ENCODE data around the gene FBXL4. TPM values are rescaled to one million over a fixed set of nuclear protein-coding genes. Genes with fewer than 3 reads are reported as not detected.
A peak's percentile ranks its signal among the peaks of the same experiment; 100 is the strongest.

FBXL4 gene
- total and polyA plus RNA-seq, 2 of the 8 experiments (the other 6 are each of a cell fraction or from before 2014, with no cell fraction given), result 6.9 to 13.8 TPM

GRCh38 chr6:98944168-98944567, 3.6 kb downstream of the FBXL4 start:
- Histone ChIP-seq H3K27me3 (replicated peaks in 1 of 4; ENCODE audit: control insufficient read depth in 3 of 4, extremely low read depth in 1 of 4, insufficient read depth in 3 of 4, low read length in 3 of 4) (no peaks in the 10 kb centered on the region), H3K27ac (ENCODE audit: low read depth, low read length) (no peak overlapping the region), H2AFZ (ENCODE audit: low read length) (no peak overlapping the region), H3K9me3 (ENCODE audit: insufficient read depth in 2 of 2, low read depth in 1 of 2, low read length in 1 of 2) (peaks cover 6 to 10% of the 10 kb centered on the region in 2 experiments; a peak in 2 of 4 replicates), H2BK15ac (ENCODE audit: low read length) (no peak overlapping the region), H3K9ac (replicated peaks in 1 of 4; ENCODE audit: extremely low read depth in 1 of 4, low read depth in 3 of 4, low read length in 3 of 4) (no peak overlapping the region), H4K91ac (replicated peaks; ENCODE audit: insufficient read length, low read length) (no peak overlapping the region), H2BK12ac (ENCODE audit: low read depth, low read length) (no peak overlapping the region), H3K14ac (ENCODE audit: insufficient read length) (no peak overlapping the region), H2AK5ac (ENCODE audit: low read depth, low read length) (no peak overlapping the region), H2BK20ac (ENCODE audit: low read length) (no peak overlapping the region), H3K56ac (replicated peaks; ENCODE audit: insufficient read length, low read depth, low read length) (no peak overlapping the region), H3K23me2 (ENCODE audit: low read depth, low read length) (peaks cover 8% of the 10 kb centered on the region), H4K8ac (ENCODE audit: extremely low read depth, insufficient read depth, low read length) (no peak overlapping the region), H3K4me2 (ENCODE audit: insufficient read depth in 1 of 2, low read depth in 2 of 2, low read length in 2 of 2) (no peak overlapping the region), H4K5ac (ENCODE audit: insufficient read length, low read depth, low read length) (no peak overlapping the region), H2BK120ac (replicated peaks; ENCODE audit: low read depth, low read length) (no peak overlapping the region), H4K20me1 (replicated peaks in 1 of 2; ENCODE audit: control insufficient read depth in 1 of 2, insufficient read depth in 2 of 2, low read length in 2 of 2) (no peaks in the 10 kb centered on the region), H3K18ac (ENCODE audit: extremely low read depth, low read length) (no peak overlapping the region), H3K4me1 (replicated peaks in 1 of 4; ENCODE audit: control insufficient read depth in 3 of 4, insufficient read depth in 4 of 4, low read length in 3 of 4) (peaks cover 0 to 5% (median 0%) of the 10 kb centered on the region in 4 experiments; a peak in 2 of 7 replicates), H3K79me1 (ENCODE audit: low read depth, low read length) (peaks cover 2% of the 10 kb centered on the region; the same call in 1 of the 2 replicates), H3K4ac (replicated peaks; ENCODE audit: insufficient read length, low read depth, low read length) (no peak overlapping the region), H3K36me3 (ENCODE audit: control insufficient read depth in 2 of 4, insufficient read depth in 4 of 4, low read length in 3 of 4) (peaks cover 0 to 3% (median 0%) of the 10 kb centered on the region in 4 experiments; a peak in 2 of 8 replicates), H3K23ac (ENCODE audit: insufficient read length) (no peak overlapping the region), H2BK5ac (ENCODE audit: low read depth, low read length) (no peak overlapping the region), H3K79me2 (ENCODE audit: control insufficient read depth in 1 of 2, insufficient read depth in 2 of 2, low read length in 2 of 2) (peaks cover 3 to 75% of the 10 kb centered on the region in 2 experiments; a peak in 3 of 4 replicates), H3K4me3 (ENCODE audit: extremely low read depth in 1 of 4, insufficient read depth in 2 of 4, low read depth in 3 of 4, low read length in 4 of 4) (no peak overlapping the region)
- FAIRE-seq (no peak), DNase-seq (ENCODE audit: low read depth in 1 of 2, low spot score in 2 of 2) (no peak)
- POLR2A ChIA-PET (ENCODE audit: partially characterized antibody), result no interaction called here
- WGBS, 2 experiments (ENCODE audit: extremely low coverage in 1 of 2, insufficient coverage in 1 of 2, insufficient read length in 1 of 2, insufficient replicate concordance in 2 of 2, low coverage in 1 of 2, low lambda C conversion rate in 2 of 2, missing lambda C conversion rate in 1 of 2), result 57% methylated on average over 3 of the region's 3 CpGs; no CpG with 5 or more reads in 1 of the 2 experiments
- TF ChIP-seq KDM1A (IDR thresholded peaks at IDR 0.05; ENCODE audit: borderline replicate concordance, low read length) (peak; percentile 67; the same call in 1 of the 2 replicates), GABPA (IDR thresholded peaks at IDR 0.05; ENCODE audit: borderline replicate concordance, insufficient read depth, low read length) (no peak)
- CTCF ChIA-PET (ENCODE audit: partially characterized antibody), result no interaction called here

Data from H1 (cell line).